D721Med (cell line): Measurements from ENCODE around the gene SCYL3.

ENCODE experiments used
- DNase-seq: peaks from one replicate; pipeline ENCODE4 v3.0.0; 2011; ENCODE audit warnings: low spot score; ENCODE audit not compliant: insufficient read length
- FAIRE-seq: peaks from 2 replicates; lab custom pipeline; 2011; peaks lifted over from hg19 to GRCh38; lab: Jason Lieb, UNC
- TF ChIP-seq, protein P1 (sequence below): IDR thresholded peaks from 2 replicates; pipeline ENCODE4 v1.5.1; 2012; ENCODE audit warnings: mild to moderate bottlenecking, control low read depth; ENCODE audit not compliant: insufficient read depth; ENCODE audit errors: missing control alignments

The SCYL3 gene, protein sequence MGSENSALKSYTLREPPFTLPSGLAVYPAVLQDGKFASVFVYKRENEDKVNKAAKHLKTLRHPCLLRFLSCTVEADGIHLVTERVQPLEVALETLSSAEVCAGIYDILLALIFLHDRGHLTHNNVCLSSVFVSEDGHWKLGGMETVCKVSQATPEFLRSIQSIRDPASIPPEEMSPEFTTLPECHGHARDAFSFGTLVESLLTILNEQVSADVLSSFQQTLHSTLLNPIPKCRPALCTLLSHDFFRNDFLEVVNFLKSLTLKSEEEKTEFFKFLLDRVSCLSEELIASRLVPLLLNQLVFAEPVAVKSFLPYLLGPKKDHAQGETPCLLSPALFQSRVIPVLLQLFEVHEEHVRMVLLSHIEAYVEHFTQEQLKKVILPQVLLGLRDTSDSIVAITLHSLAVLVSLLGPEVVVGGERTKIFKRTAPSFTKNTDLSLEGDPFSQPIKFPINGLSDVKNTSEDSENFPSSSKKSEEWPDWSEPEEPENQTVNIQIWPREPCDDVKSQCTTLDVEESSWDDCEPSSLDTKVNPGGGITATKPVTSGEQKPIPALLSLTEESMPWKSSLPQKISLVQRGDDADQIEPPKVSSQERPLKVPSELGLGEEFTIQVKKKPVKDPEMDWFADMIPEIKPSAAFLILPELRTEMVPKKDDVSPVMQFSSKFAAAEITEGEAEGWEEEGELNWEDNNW

DNA sequence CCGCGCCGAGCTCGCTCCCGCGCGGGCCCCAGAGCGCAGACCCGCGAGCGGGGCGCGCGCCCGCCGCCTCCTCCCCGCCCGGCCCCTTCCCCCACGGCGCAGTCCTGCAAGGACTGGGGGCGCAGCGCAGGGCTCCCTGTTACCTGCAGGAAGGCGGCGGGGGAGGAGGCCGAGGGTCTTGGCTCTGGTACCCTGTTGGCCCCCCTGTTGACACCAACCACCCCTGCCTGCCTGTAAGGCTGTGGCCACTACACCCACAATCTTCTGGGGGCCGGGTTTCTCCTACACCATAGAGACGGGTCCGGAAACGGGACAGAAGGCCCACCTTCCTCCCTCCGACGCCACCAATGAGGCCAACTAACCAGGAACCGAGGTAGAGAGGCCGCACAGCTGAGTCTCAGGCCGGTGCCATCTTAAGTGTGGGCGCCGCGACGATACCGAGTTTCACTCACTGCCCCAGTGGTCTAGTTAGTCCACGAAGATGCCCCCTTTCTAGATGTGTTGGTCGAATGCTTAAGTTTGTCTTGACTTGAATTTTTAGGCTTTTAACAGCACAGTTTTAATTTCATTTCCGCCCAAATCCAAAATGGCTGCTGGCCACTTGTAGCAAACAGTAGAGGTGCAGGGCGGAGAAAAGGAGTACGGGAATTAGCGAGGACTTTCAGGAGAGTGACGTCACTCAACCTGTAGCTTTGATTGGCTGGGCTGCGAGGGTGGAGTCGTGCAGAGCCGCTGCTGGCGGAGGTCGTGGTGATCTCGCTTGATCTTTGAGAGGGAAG lies at the start of gene SCYL3:
SCYL3 (minus strand) TSS at position 252 of the 779 bp plus-strand sequence. CDS start 5,056 bp downstream, outside the sequence.
- peak; percentile 68 for DNase-seq
- TF ChIP-seq, protein P1, sequence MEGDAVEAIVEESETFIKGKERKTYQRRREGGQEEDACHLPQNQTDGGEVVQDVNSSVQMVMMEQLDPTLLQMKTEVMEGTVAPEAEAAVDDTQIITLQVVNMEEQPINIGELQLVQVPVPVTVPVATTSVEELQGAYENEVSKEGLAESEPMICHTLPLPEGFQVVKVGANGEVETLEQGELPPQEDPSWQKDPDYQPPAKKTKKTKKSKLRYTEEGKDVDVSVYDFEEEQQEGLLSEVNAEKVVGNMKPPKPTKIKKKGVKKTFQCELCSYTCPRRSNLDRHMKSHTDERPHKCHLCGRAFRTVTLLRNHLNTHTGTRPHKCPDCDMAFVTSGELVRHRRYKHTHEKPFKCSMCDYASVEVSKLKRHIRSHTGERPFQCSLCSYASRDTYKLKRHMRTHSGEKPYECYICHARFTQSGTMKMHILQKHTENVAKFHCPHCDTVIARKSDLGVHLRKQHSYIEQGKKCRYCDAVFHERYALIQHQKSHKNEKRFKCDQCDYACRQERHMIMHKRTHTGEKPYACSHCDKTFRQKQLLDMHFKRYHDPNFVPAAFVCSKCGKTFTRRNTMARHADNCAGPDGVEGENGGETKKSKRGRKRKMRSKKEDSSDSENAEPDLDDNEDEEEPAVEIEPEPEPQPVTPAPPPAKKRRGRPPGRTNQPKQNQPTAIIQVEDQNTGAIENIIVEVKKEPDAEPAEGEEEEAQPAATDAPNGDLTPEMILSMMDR = no peak
- peak; percentile 98 for FAIRE-seq

DNA sequence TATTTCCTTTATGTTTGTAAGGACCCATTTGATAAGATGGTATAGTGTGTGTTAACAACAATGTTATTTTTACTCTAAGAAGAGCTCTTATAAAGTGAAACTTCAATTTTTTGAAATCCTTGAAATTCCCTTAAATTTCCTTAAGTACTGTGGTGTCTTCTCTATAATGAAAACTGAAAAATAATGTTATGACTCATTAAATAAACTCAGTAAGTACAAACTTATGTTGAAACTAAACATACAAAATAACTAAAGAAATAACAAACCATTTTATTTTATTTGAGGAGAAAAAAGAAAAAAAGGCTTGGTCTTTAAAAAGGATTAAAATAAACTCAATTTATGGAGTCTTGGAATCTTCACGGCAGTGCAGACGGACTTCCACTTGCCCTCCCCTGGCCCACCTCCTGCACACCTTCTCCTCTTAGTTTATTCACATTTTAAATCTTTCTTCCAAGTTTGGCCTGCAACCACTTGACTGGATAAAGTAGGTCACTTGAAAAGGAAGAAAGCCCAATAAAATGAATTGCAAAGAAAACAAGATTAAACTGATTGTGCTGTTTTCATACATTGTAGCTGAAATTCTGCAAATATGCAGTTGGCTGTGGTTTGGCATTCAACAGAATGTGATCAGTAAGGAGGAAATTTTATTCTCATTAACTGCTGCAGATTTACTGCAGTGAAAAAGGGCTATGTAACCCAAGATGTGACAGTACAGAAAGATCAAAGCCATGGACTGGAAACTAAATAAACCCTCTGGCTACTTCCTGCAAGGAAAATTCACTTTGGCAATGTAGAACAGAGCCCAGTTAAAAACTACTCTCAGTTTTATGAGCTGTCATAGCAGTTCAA lies 48.5 kb upstream of the SCYL3 start:
- TF ChIP-seq, protein P1 = no peak
- DNase-seq = no peak
- peak; percentile 67 for FAIRE-seq

DNA sequence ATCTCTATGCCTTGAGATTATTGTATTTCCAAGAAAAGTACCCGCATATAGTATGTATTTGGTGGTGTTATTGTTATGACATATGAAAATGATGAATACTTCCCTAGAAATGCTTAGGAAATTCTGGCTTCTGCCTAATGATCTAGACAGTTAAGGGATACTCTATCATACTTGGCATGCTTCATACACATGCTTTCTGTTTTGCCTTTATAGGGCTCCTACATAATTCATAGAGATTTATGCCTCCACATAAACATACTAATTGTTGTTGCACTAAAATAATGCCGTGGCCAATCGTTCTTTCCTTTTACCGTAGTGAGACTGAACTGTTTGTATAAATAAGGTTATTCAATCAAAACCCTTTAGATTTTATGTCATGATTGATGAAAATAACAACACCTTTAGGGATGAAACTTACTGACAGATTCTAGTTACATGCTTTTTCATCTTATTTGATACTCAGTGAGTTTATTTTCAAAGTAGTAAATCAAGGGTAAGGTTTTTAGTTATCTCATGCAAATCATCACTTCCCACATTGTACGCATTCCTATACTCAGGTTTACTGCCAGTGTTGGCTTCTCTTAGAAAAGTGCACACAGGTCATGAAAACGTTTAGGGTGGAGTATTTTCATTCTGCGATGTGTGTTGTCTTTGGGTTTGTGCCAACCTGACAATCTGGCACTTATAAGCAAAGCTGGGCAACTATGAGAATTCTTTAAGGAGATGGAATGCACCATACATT lies 40.5 kb upstream of the SCYL3 start:
- TF ChIP-seq, protein P1 = no peak

DNA sequence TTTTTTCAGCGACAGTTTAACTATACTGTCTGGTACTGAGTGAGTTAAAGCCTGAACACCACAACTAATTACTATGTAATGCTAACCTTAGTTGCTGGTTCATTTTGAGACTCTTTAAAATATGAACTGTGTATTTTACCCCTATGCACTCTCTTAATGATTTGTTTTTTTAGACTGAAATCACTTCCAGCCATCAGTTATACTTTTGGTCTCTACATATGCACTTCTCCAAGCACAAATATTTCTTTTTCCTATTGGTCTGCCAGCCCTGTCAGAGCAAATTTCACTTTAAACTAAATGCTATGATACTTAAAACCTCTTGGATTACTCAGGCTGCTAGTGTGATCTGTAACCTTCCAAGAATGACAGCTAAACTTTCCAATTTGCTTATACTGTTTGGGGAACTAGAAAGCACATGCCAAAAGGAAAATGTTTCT lies 38.1 kb upstream of the SCYL3 start:
- TF ChIP-seq, protein P1 = no peak
- FAIRE-seq = no peak
- no peak for DNase-seq

More for the DNA sequence above, 40.5 kb upstream of the SCYL3 start:
- DNase-seq = no peak
- peak; percentile 51 for FAIRE-seq

DNA sequence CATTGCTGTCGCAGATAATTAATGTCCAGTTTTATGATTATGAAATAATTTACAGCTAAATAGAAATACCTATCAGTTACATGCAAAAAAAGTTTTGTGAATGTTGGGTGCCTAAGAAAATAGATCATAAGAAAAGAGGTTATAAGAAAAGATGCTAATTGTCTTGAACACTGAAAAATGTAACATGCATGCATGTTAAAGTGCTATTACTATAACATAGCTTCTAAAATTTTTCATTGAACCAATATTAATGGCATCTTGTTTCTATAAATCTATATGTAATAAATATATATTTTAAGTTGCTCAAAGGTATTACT lies 35.5 kb upstream of the SCYL3 start:
- TF ChIP-seq, protein P1 = no peak
- DNase-seq = no peak
- FAIRE-seq = no peak
